GM21381 (cell line): ENCODE measurements around the gene PPARG.
"Not testable (repeated sequence)": the region's sequence is repeated elsewhere in the genome, so short reads cannot be mapped to it uniquely, and the experiment has no call there.

Experiments
- ATAC-seq: cut with Tn5 transposase; IDR thresholded peaks from one replicate; pipeline ENCODE4 v1.9.1; 2021; ENCODE audit warnings: mild to moderate bottlenecking, moderate library complexity; ENCODE audit not compliant: unreplicated experiment

Gene PPARG

GRCh38 chr3:12371525-12372140 is 82.8 kb downstream of the PPARG start:
- no peak for ATAC-seq

GRCh38 chr3:12372741-12373280 is 83.9 kb downstream of the PPARG start:
- ATAC-seq, result no peak

DNA sequence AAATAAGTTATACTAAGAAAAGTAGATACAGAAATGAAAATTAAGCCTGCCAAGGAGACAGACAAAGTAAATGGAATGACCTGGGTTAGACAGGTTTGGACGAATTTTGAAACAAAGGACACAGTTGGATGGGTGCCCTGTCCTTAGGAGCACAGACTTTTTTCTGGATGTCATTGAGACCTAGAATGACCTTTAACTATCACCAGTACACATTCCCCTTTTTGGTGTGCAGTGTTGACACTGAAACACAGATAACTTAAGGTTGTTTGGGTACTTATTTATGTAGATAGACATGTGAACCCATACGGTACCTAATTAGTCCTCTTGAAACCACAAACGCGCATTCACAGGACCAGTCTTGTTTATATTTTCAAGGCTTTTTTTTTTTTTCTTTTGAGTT is 86.7 kb downstream of the PPARG start:
- no peak for ATAC-seq

DNA sequence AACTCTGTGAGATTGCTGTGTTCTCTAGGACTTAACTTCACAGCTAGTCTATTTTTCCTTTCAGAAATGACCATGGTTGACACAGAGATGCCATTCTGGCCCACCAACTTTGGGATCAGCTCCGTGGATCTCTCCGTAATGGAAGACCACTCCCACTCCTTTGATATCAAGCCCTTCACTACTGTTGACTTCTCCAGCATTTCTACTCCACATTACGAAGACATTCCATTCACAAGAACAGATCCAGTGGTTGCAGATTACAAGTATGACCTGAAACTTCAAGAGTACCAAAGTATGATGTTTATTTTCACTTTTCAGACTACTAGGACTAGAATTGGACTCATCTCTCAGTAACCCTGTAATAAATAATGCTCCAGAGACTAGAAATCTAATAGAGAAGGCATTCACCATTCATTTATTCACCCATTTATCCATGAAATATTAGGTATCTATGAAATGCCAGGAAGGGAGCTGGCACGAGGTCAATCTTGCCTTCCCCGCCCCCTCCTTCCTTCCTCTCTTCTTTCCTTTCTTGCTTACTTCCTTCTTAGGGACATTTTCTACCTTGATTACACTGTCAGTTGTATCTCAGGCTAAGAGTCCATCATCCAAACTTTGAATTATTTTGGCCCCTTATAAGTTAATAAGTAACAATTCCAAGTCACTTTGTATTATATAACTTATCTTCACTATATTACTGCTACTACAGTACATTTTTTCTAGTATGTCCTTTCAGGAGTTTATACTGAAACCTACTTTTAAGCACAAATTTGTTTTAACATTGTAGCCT is 91.0 kb downstream of the PPARG start:
- ATAC-seq, result no peak

DNA sequence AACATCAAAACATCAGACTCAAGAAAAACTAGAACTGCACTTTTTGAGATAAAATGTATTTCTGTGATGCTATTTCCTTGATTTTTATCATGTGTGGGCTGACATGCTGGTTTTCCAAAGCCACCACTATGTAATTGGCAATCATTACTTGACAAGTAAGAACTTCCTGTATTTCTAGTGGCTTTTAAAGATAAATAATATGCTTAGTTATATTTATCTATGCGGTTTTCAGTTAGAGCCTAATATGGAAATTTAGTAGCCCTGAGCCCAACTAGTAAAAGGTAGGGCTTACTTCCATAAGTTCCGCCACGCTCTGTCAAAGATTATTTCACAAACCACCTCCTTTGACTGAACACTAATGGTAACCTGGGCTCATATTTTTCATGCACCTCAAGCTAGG is 91.6 kb downstream of the PPARG start:
- no peak for ATAC-seq

DNA sequence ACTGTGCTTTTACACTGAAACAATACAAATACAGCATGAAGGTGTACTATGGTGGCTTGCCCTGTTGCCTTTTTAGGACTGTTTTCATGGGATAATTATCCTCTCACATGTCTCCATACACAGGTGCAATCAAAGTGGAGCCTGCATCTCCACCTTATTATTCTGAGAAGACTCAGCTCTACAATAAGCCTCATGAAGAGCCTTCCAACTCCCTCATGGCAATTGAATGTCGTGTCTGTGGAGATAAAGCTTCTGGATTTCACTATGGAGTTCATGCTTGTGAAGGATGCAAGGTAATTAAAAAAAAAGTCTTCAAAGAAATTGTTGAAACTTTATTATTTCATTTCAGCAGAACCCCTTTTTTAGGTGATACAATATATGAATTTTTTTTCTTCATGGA is 92.3 kb downstream of the PPARG start:
- no peak for ATAC-seq

GRCh38 chr3:12383218-12383617 is 94.3 kb downstream of the PPARG start:
- ATAC-seq, result no peak

DNA sequence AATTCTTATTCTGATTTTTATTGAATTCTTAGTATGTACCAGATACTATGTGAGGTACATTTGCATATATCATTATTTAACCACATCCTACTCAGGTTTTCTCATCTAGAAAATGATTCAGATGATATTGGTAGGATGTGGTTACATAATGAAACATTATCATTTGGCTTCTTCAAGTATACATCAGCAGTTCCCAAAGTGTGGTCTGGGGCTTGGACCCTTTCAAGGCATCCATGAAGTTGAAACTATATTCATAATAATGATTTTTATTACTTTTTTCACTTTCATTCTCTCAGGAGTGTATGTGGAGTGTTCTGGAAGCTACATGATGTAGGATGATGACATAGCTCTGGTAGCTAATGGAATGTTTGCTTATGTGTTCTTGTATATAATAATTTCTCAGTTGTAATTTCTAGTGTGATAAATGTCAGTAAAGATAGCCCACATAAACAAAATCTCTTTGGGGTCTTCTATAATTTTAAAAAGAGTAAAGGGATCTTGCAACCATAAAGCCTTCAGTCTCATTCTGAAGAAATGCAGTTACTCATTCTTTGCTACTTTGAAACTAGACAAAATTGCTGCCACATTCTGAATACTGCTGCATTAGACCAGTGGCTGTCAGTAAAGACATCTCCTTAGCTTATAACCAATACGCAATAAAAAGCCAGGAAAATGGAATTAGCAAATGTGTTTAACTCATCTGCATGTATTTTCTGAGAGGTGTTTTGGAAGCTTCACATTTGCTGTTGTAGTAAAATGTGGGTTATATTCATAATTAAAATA is 95.8 kb downstream of the PPARG start:
- no peak for ATAC-seq

DNA sequence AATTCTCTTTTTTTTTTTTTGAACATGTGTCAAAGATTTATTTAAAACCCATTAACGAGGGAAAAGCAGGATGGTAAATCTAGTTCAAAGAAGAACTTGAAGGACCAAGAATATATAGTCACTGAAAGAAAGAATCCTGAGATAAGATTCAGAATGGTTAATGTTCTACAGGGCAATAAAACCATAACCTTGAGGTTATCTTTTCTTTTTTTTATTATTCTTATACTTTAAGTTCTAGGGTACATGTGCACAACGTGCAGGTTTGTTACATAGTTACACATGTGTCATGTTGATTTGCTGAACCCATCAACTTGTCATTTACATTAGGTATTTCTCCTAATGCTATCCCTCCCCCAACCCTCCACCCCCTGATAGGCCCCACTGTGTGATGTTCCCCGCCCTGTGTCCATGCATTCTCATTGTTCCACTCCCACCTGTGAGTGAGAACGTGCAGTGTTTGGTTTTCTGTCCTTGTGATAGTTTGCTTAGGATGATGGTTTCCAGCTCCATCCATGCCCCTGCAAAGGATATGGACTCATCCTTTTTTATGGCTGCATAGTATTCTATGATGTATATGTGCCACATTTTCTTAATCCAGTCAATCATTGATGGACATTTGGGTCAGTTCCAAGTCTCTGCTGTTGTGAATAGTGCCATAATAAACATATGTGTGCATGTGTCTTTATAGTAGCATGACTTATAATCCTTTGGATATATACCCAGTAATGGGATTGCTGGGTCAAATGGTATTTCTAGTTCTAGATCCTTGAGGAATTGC is 97.8 kb downstream of the PPARG start:
- ATAC-seq, result not testable (repeated sequence)

DNA sequence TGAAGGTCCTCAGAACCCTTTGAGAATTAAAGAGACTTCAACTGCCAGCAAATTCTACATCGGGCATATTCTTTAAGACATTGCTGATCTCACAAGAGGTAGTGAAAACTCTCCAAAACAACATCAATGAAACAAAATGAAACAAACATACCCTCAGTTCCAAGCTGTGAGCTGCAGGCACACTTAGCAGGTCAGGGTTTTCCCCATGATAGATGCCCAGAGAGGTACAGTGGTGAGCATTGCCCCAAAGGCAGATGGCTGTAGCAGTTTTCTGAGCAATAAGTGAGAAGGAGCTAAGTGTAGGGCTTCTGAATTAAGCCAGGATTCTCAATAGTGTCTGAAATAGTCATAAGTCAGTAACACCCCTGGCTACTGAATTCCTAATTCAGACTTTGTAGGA is 99.3 kb downstream of the PPARG start:
- no peak for ATAC-seq

- no peak for ATAC-seq
These were observed 103.4 kb downstream of the PPARG start for GRCh38 chr3:12392101-12392878.

GRCh38 chr3:12393894-12394293 is 105.0 kb downstream of the PPARG start:
- no peak for ATAC-seq

DNA sequence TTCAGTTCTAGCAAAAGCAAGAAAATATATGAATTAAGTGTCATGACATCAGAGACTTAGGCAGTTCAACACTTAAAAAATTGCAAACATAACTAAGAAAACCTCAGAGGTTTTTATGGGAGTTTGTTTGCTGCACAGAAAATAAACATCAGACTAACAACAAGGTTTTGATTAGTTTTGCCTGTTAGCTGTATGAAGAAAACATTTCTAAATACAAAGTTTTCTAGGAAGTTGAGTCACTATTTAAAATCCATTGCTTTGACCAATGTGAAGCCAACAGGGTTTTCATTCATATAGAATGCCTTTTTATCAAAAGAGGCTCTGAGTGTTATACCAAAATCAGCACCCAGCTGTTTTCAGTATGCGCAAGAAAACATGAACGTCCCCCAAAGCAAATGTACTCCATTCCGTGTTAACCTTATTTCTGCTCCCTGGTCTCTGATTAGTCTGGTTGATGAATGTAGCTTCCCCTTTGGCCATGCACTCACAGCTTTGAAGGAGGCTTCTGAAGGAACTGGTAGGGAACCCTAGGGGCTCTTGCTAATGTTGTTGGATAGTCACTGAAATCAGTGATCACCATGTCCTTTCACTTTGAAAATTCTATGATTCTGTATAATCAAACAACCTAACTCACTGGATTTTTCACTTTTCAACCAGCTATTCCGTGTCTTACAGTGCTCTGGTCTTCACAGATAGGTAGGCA is 105.8 kb downstream of the PPARG start:
- ATAC-seq, result peak; percentile 26

DNA sequence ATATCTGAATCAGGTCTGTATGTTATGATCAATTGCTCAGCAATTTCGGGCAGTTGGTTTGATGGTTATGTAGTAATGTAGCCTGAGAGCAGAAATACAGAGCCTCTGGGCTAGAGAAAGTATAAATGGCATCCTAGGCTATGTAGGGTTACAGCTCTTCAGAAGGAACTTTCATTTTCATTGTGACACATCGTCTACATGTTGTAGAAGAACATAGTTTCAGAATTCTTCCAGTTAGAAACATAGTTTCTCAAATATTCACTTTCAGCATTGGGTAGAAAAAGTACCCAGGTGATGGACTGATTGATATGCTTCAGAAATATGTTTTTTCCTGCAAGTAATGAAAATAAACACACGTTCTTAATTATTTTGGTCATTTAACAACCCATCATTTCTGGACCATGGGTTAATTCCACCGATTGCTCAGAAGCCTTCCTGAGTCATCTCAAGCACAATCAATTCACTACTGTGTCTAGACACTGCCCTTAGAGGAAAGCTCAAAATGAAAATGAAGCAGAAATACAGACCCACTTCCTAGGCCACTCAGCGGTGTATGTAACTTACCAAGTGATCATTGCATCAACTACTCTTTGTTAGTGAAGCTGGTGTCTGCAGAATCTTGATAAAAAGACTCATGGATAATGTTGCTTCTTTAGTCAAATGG is 106.6 kb downstream of the PPARG start:
- peak; percentile 93 for ATAC-seq

DNA sequence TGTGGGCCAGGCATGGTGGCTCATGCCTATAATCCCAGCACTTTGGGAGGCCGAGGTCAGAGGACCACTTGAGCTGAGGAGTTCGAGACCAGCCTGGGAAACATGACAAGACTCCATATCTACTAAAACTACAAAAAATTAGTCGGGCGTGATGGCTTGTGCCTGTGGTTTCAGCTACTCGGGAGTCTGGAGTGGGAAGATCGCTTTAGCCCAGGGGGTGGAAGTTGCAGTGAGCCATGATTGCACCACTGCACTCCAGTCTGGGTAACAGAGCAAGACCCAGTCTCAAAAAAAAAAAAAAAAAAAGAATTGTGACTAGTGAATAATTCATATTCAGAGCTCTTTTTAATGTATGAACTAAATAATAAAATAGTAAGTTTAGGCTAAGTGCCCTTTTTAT is 107.6 kb downstream of the PPARG start:
- no peak for ATAC-seq

DNA sequence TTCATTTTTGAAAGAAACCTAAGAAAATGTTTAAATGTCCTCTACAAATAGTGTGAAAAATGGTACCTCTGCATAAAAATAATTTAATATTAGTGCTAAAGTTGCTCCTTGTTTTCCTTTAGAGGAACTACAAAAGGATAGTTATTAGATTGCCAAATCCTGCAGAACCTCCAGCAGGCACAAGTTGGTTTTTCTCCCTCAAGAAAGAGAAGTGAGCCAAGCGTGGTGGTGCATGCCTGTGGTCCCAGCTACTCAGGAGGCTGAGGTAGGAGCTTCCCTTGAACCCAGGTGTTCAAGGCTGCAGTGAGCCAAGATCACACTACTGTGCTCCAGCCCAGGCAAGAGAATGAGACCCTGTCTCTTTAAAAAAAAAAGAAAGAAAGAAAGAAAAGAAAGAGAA is 110.4 kb downstream of the PPARG start:
- no peak for ATAC-seq

- no peak for ATAC-seq
These were observed 111.8 kb downstream of the PPARG start for GRCh38 chr3:12400616-12401194.

DNA sequence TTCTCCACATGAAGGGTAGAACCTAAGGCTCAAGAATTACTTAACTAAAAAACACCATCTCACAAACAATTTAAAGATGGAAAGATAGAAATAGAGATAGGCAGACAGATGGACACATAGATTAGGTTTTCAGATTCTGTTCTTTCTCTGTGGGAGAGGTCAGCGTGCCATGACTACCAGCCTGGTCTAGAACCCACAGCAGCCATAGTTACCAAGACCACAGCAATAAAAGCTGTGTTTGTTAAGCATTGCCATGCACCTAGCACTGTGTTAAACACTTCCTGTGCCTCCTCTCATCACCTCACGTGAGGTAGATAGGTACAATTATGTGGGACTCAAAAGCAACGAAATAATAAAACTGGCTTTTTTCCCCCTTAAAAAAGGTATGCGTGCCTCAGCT is 112.3 kb downstream of the PPARG start:
- no peak for ATAC-seq
